HL-60/S4 (cell line): Measurements from ENCODE around the gene OXSR1.
"Not testable (repeated sequence)": the region's sequence is repeated elsewhere in the genome, so short reads cannot be mapped to it uniquely, and the experiment has no call there.

Experiments
- in situ Hi-C: fragments of 300-500 bp; cut with MboI; formaldehyde crosslinking; loops from 2 replicates; pipeline ENCODE4 v1.14.3; 2022; ENCODE audit warnings: low sequenced_read_pairs

The OXSR1 gene

GRCh38 chr3:38140326-38141172, 24.8 kb upstream of the OXSR1 start:
- in situ Hi-C loops = no loop called here

DNA sequence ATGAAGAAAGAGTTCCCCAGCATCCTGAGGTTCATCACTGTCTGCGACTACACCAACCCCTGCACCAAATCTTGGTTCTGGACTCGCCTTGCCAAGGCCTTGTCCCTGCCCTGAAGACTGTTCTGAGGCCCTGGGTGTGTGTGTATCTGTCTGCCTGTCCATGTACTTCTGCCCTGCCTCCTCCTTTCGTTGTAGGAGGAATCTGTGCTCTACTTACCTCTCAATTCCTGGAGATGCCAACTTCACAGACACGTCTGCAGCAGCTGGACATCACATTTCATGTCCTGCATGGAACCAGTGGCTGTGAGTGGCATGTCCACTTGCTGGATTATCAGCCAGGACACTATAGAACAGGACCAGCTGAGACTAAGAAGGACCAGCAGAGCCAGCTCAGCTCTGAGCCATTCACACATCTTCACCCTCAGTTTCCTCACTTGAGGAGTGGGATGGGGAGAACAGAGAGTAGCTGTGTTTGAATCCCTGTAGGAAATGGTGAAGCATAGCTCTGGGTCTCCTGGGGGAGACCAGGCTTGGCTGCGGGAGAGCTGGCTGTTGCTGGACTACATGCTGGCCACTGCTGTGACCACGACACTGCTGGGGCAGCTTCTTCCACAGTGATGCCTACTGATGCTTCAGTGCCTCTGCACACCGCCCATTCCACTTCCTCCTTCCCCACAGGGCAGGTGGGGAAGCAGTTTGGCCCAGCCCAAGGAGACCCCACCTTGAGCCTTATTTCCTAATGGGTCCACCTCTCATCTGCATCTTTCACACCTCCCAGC, 24.0 kb upstream of the OXSR1 start:
- in situ Hi-C loops = no loop called here

GRCh38 chr3:38141952-38142273, 23.4 kb upstream of the OXSR1 start:
- in situ Hi-C loops = no loop called here

DNA sequence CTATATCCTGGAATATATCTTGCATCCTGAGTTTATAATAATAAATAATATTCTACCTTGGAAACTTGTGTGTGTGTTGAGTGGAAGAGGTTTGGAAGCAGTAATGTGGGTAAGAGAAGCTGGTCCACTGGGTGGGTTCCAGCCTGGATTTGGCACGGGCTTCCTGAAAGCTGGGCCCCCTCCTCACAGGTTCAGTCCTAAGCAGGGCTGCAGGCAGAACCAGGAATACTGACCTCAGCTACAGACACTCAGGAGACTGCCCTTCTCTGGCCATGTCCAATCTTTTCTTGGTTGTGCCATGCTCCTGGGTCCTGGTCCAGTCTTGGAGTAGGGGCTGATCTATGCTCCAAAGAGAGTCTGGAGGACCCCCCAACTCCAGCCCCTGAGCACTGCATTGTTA, 22.4 kb upstream of the OXSR1 start:
- in situ Hi-C loops = no loop called here

GRCh38 chr3:38143511-38143910, 21.8 kb upstream of the OXSR1 start:
- in situ Hi-C loops = no loop called here

GRCh38 chr3:38146504-38146903, 18.8 kb upstream of the OXSR1 start:
- in situ Hi-C loops = no loop called here

DNA sequence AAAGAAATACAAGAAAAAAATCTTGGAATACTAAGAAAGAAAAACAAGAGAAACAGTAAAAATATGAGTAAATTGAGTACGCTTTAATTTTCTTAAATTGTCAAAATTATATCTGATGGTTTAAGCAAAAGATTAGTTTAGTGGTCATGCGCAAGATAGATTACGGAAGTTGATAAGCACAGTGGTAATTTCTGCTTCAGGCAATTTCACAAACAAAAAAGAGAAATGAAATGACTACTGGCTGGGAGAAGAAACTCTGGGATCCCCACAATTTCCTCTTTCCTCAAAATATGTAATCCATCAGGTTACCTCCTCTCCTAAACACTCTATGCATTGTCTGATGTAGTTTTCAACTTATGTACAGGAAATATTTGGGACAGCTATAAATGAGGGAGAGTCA, 17.9 kb upstream of the OXSR1 start:
- in situ Hi-C loops = no loop called here

DNA sequence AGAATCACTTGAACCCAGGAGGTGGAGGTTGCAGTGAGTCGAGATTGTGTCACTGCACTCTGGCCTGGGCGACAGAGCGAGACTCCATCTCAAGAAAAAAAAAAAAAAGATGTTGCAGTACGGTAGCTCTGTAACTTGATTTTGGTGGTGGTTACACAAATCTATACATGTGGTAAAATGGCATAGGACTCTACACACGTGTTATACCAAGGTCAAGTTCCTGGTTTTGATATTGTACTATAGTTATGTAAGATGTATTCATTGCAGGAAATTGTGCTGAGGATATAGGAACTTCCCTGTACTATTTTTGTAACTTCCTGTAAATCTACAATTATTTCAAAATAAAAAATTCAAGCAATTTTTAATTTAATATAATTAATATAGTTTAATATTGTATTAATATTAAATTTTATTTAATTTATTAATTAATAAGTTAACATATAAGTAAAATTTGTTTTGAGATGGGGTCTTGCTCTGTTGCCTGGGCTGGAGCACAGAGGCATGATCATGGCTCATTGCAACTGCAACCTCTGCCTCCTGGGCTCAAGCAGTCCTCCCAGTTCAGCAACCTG, 16.9 kb upstream of the OXSR1 start:
- in situ Hi-C loops = no loop called here

DNA sequence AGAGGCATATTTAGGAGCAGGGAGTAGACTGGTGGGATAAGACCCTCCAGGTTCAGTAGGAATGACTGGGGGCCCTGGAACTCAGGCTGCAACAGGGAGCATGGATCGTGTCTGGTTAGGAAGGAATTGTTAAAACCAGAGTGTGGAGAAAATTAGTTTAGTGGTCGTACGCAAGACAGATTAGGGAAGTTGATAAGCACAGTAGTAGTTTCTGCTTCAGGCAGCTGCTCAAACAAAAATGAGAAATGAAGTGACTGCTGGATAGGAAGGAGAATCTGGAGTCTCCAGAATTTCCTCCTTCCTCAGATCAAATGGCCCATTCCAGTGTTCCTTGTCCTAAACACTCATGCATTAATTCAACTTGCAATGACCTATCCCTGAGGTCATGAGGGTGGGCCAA, 15.6 kb upstream of the OXSR1 start:
- in situ Hi-C loops = no loop called here

DNA sequence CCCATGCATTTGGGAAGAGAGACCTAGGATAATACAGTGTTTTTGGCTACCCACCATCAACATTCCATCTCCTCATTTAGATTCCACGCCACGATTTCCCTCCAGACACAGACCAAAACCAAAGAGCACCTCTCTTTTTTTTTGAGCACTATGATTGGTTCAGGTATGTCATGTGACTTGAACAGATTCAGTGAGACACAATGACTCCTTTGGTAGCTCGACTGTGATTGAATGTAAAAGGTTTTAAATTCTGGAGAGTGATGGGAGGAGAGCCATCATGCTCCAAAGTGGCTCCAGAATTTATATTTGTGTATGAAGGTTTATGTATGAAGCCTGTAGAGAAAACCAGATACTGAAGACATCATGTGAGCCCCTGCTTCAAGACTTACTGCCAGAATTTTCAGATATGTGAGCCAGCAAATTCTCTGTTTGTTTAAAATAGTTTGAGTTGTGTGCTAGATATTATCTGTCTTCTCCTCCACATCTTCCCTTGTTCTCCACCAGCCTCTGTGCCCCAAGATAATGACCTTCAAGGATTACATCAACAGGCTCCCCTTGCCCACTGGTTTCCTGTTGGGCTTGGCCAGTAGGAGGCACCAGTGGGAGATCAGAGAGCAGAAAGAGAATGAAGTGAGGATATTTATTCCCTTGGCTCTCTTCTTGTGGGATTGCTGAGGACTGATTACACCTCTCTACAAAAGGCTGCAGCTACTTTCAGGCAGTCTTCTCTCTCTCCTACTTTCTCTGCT, 14.4 kb upstream of the OXSR1 start:
- in situ Hi-C loops = no loop called here

DNA sequence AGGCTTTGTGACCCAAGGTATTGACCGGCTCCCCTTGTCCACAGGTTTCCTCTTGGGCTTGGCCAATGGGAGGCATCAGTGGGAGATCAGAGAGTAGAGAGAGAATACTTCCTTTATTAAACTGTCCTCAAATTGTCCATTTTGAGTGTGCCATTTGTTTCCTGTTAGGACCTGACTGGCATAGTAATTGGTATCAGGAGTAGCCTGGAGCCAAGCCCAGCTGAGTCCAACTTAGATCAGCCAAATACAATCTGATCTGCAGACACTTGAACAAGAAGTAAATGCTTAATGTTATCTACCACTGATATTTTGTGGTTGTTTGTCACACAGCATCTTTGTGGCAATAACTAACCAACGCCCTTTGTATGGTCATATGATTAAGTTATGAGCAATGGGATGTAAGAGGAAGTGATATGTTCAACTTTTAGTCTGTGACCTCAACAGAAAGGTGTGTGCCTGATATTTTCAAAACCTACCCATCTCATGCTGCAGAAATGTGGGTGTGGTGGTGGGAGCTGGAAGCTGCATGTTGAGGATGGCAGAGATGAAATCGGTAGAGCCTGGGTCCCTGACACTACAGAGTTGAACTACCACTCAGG, 13.6 kb upstream of the OXSR1 start:
- in situ Hi-C loops = no loop called here

DNA sequence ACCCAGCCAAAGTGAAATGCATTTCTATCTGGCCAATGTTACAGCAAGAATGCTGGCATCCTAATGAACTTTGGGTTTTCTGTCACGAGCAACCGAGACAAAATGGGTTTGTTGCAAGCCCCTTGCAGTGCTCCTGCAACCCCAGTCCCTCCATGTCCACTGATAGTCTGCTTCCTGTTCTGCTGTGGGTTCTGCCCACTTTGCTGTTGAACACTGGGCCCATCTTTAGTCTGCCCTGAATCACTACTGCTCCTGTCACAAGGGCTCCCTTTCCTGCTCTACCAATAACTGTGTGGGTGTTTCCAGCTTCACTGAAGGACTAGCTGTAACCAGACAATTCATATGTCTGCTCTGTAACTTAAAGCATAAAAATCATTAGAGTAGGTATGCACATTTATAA, 12.7 kb upstream of the OXSR1 start:
- in situ Hi-C loops = no loop called here

- in situ Hi-C loops = no loop called here
These were observed 12.1 kb upstream of the OXSR1 start for GRCh38 chr3:38153221-38153620.

GRCh38 chr3:38154033-38154494, 11.3 kb upstream of the OXSR1 start:
- in situ Hi-C loops = no loop called here

GRCh38 chr3:38154625-38155255, 10.6 kb upstream of the OXSR1 start:
- in situ Hi-C loops = no loop called here

- in situ Hi-C loops = no loop called here
These were observed 9.5 kb upstream of the OXSR1 start for GRCh38 chr3:38155825-38156224.

DNA sequence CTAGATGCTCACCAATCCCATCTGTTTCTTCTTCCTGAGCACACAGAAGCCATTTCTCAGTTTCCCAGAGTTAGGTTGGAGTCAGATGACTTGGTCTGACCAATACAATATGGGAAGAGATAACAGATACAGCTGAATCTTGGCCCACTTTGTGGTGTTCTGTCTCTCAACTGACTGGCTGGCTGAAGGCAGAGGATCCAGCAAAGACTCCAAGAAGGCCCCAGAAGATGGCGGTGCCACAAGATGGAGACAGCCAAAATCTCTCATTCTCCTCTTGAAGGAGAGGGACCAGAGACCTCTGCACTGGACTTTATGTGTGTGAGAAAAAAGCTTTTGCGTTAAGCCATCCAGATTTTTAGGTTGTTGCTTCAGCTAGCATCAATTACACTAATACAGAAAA, 8.2 kb upstream of the OXSR1 start:
- in situ Hi-C loops = no loop called here

- in situ Hi-C loops = no loop called here
These were observed 7.7 kb upstream of the OXSR1 start for GRCh38 chr3:38157595-38157994.

GRCh38 chr3:38158472-38158871, 6.9 kb upstream of the OXSR1 start:
- in situ Hi-C loops = no loop called here

DNA sequence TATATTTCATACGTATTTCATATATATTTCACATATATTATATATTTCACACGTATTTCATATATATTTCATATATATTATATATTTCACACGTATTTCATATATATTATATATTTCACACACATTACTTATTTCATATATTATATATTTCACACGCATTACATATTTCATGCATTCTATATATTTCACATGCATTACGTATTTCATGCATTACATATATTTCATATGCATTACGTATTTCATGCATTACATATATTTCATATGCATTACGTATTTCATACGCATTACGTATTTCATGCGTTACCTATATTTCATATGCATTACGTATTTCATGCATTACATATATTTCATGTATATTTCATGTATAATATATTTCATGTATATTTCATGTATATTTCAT, 4.6 kb upstream of the OXSR1 start:
- in situ Hi-C loops = not testable (repeated sequence)
